Hematopoietic multipotent progenitor cell treated with erythropoietin and hydrocortisone succinate and interleukin-3 and kit ligand, for 6 days (in vitro differentiated cells): ENCODE results near the gene TOMM7.
"Not testable (repeated sequence)": the region's sequence is repeated elsewhere in the genome, so short reads cannot be mapped to it uniquely, and the experiment has no call there.

ENCODE experiments used
- DNase-seq: peaks from one replicate; pipeline ENCODE4 v3.0.0-alpha.2; 2015

TOMM7 gene

DNA sequence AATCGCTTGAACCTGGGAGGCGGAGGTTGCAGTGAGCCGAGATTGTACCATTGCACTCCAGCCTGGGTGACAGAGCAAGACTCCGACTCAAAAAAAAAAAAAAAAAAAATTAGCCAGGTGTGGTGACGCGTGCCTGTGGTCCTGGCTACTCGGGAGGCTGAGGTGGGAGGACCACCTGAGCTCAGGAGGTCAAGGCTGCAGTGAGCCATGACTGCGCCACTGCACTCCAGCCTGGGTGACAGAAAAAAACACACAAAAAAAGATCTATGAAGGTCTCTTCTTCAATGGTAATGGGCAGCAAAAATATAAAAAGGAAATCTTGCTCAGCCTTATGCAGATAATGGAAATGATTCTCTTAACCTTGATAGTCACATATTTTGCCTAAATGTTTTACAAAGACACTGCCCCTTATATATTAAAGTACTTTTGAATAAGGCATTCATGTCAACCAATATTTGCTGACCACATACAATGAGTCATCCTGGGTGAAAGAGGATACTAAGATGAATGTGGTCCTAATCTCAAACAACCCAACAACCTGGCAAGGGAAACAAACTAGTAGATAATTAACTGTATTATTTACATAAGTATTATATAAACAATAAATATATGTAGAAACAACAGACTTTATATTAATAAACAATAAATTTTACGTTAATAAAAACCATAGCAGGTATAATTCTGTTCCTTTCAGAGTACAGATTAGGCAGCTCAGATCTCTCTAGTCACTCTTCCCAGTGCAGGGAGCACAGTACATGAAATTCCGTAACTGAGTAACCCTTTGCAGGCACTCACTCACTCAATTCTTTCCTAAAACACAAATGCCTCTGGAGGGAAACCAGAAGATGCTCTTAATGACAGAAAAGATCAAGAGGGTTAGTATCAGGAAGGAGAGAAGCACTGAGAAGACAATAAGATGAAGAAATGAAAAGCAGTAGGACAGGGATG lies 8.1 kb downstream of the TOMM7 start:
- peak; percentile 45 for DNase-seq

DNA sequence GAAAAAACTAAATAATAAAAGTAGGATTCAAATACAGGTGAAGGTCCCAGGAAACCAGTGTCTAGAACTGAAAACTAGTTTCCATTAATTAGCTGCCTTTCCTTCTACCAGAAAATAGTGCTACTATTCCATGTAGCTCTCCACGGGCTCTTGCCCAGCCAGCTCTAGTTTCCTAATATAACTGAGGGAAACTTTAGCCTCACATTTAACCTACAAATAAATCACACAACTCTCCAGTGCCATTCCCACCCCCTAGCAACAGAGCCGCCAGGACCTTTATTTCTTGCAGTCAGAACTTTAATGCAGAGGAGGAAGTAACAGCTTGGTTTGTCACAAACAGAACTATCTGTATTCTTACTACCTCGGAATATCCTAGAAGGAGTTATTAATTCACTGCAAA lies 10.3 kb downstream of the TOMM7 start:
- DNase-seq: no peak

DNA sequence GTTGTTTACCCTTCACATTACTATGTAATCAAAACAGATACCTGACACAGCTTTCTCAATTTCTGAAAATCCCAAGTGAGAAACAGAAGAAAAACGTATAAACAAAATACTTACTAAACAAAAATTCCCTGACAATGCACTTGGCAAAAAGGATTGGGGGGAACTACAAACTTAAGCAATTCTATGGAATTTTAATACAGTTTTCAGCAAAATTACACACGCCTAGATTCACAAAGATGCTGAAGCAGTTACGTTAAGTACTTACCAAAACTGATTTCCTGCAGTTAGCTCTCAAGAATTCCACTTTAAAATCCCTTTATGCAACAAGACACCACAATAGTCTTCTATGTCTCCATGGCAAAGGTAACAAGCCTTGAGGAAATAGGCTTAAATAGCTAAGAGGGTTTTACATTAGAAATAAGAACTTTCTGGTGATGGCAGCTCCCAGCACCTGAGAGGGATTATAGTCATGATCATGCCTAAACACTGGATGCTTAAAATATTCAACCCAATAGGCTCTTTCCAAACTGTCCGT lies 10.8 kb downstream of the TOMM7 start:
- no peak for DNase-seq

DNA sequence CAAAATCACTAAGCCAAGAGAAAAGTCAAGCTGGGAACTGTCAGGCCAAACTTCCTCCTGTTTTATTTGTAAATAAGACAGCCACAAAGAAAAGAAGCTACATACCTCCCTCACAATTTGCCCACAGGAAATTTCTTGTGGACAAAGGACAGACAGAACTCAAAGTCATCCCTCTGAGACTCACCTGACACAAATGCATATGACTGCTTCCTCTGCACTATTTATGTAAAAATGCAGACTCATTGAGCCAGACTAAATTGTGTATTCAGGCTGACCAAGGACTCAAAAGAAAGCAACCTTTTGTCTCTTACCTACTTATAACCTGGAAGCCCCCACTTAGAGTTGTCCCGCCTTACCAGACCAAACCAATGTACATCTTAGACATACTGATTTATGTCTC lies 11.8 kb downstream of the TOMM7 start:
- no peak for DNase-seq

DNA sequence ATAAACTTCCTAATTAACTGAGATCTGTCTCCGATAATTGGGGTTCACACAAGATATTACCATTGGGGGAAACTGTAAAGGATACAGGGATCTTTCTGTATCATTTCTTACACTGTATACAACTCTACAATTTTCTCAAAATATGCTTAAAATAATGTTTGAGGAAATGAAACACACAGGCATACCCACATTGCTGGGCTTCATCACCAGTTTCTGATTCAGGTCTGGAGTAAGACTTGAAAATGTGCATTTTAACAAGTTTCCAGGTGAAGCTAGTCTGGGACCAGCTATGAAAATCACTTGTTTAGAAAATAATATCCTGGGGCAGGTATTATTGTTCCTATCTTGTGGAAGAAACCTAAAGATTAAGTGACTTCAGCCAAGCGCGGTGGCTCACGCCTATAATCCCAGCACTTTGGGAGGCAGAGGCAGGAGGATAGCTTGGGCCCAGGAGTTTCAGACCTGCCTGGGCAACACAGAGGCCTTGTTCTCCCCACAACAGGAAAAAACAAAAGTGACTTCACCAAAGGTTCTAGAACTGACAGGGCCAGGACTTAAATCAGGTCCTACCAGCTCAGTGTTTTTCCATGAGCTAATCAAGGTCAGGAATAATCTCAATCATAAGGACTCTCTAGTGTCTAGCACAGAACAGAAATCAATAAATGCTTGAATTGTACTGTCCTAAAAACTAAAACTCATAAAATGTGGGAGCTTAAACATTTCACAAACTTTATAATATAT lies 12.6 kb downstream of the TOMM7 start:
- DNase-seq: no peak

DNA sequence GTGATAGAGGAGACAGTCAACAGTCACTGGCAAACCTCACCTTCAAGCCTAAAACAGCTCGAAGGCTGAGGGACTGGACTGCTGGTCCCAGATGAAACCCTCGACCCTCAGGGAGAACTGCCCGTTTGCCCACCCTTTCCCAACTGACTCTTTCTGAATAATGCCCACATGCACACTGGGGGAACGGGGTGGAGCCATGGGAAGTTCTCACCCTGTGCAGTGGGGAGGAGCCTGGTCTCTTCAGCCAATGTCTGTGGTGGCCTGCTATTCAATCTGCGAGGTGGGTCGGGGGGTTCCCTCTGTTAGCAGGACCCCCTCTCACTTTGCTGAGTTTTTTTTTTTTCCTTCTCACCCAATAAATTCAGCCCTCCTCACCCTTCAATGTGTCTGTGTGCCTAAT lies 14.5 kb downstream of the TOMM7 start:
- DNase-seq: no peak

DNA sequence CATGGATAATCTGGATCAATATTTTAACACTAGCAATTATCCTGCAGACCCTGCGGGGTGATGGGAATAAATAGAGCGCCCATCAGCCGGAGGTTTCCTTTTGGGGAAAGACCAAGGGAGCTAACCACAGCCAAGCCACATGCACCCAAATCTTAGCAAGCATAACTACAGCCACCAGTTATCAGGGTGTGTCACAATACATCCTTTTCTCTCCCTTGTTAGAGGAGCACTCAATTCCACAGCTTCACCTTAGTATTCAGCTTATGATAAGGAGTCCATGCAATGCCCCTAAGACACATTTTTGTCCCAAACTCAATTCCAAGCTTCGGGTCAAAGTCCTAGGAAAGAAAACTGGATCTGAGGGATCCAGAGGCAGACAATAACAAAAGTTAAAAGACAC lies 15.9 kb downstream of the TOMM7 start:
- DNase-seq: peak; percentile 52

DNA sequence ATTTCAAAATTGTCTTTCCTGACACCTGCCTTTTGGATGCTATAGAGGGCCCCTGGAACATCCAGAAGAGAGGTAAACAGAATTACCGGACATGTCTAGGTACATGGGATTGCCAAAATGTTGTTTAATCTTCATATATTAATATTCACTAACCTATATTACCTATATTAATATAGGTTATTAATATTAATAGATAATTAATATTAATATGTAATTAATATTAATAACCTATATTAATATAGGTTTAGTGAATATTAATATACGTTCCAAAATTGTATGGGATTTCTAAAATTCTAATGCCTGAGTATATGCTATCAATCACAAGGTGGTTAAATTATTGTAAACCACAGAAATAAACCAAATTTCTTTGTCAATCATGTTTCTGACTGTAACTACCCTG lies 17.4 kb downstream of the TOMM7 start:
- DNase-seq: no peak

DNA sequence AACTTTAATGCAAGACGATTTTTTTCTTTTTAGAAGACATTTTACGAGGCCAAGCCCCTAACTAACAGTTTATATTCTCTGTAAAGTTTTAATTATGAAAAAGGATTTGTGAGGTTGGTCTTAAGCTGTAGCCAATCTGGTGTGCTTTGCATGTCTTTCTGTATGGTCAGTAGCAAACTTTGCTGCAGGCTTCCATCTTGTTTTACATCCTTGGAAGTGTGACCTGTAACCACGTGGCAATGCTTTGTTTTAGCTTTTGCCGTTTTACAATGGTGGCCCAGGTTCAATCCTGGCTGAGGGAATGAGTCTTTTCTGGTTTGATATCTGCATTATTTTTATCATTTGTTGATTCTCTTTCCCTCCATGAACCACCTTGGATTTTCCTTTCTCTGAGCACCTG lies 19.8 kb downstream of the TOMM7 start:
- not testable (repeated sequence) for DNase-seq

DNA sequence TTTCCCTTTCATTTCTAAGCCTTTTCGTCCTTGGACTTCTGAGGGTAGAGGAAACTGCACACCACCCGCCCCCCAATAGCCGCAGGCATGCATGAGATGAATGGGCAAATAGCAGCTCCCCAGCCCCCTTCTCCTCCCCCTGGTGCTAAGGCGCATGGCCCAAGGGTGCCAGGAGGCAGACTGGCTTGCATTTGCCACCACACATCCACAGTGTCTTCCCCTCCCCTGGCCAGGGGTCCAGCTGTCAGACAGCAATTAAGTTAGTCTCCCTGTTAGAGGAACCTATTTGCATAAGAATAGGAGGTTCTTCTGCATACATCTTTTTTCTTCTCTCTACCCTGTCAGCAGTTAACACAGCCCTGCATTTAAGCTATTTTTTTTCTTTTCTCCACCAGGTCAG lies 20.2 kb downstream of the TOMM7 start:
- no peak for DNase-seq

DNA sequence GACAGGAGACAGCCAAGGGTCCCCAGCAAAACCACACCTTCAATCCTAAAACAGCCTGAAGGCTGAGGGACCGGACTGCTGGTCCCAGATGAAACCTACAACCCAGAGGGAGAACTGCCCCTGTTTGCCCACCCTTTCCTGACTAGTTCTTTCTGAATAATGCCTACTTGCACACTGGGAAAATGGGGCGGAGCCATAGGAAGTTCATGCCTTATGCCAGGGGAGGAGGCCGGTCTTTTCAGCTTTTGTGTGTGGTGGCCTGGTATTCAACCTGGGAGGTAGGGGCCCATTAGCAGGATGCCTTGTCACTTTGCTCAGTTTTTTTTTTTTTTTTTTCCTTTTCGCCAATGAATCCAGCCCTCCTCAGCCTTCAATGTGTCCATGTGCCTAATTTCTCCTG lies 20.7 kb downstream of the TOMM7 start:
- DNase-seq: no peak

DNA sequence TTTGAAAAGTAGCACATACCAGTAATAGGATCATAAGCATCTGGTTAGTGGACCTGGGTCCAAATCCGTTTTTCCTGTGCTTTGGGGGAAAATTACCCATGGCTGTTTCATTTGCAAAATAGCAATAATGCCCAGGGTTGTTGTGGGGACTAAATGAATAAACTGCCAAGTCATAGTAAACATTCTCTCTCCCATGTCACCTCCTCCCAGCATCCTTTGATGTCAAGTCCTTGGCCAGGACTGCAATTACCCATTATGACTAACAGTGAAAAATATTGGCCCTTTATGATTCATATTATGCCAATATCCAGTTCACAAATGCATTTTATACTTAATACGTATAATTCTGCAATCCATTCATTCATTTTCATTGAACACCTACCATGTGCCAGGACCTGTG lies 23.0 kb downstream of the TOMM7 start:
- no peak for DNase-seq

DNA sequence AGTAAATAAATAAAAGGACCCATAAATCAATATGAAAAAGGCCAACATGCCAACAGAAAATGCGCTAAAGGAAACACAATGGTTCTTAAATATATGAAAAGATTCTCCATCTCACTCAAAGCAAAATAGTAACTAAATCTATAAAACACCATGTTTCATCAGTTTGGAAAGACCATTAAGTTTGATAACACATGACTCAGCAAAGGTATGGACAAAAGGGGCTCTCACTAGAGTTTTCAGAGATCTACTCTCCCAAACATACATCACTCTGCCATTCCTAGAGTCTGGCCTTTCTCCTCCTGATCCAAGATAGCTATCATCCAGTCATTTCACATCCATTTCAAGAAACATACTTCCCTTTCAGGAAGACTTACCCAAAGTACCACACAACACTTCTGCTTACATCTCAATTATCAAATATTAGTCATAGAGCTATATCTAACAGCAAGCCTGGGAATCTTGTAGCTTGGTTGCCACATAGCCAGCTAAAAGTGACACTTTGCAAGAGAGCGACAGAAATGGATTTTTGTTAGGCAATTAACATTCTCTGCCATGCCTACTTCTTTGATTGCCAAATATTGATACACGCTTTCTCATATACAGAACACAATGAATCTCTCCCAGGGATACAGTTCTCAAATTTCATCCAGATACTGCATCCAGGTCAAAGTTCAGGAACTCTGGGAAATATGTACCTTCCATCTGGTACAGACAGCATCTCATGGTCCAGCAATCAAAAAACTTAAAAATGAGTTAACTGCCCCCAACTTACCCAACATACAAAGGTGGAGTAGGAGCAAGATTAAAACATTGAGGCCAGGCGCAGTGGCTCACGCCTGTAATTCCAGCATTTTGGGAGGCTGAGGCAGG lies 28.8 kb downstream of the TOMM7 start:
- DNase-seq: no peak

DNA sequence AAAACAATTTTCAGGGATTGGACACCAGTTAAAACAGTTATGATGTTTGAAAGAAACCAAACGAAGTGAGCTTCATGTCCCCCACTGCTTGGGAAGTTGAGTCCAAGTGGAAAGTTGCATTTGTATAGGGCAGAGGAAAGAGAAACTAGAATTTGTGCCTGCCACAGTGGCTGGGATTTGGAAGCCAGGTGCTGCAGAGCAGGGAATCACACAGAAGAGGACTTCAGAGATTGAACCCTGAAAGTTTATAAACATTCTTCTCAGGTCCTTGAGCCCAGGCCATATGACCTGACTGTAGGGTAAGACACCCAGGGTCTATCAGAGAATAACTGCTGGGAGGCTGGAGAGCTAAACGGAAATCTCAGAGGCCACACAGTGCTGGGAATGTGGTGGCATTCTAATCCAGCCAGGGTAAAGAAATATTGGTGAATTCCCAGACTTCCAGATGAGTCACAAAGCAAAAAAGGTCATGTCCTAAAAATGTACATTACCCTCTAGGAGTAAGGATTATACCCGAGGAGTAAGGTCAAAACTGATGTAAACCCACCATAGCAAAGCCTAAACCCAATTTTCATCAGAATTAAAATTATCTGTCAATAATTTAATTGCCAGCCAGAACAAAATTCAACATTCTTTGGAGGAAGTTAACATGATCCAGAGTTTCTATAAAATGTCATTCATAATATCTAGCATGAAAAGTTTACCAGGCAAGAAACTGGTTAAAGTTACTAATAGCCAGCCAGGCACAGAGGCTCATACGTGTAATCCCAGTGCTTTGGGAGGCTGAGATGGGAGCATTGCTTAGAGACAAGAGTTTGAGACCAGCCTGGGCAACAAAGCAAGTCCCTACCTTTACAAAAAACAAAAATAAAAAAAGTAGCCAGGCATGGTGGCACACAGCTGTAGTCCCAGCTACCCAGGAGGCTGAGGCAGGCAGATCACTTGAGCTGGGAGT lies 31.2 kb downstream of the TOMM7 start:
- DNase-seq: no peak

DNA sequence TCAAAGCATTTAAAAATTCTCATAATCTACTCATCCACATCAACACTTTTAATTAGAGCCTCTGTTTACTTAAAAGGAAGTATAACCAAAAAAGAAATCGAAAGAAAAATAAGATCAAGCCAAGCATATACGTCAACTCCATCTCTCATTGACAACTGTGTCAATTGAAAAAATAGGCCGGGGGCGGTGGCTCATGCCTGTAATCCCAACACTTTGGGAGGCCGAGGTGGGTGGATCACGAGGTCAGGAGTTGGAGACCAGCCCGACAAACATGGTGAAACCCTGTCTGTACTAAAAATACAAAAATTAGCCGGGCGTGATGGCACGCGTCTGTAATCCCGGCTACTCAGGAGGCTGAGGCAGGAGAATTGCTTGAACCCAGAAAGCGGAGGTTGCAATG lies 32.0 kb downstream of the TOMM7 start:
- DNase-seq: not testable (repeated sequence)

DNA sequence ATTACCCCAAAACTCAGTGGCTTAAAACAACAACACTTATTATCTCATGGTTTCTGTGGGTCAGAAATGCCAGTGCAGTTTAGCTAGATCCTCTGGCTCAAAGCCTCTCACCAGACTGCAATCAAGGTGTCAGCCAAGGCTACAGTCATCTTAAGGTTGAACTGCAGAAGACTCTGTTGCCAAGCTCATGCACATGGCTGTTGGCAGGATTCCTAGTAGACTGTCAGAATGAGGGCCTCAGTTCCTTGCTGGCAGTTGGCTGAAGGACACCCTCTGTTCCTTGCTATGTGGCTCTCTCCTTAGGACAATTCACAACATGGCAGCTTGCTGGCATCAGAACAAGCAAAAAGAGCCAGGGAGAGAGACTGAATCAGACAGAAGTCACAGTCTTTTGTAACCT lies 34.7 kb downstream of the TOMM7 start:
- no peak for DNase-seq

DNA sequence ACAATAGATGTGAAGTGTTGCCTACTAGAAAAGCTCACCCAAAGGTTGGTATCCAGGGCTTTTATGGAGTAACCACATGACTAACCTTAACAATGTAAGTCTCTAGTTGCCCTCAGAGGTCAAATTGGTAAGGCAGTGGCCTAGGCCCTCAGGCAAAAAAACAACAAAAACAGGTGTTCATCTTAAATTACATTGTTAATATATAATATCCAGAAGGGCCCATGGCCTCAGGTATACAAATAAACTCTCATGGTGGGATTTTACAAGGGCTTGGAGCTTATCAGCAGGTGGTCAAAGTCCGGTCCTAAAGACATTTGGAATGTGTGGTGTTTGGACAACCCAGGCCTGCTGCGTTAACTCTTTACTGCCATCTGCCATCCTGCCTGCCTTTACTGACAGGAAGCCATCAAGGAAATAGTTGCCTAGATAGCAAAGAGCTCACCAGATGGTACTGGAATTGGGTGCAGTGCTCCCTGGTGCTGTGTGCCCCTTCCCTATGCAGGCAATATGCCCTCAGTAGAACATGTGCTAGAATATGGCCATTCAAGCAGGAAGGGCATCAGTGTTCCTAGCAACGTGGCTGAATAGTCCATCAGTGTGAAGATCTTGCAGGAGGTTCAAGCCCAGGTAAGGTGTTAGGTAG lies 36.2 kb downstream of the TOMM7 start:
- no peak for DNase-seq

DNA sequence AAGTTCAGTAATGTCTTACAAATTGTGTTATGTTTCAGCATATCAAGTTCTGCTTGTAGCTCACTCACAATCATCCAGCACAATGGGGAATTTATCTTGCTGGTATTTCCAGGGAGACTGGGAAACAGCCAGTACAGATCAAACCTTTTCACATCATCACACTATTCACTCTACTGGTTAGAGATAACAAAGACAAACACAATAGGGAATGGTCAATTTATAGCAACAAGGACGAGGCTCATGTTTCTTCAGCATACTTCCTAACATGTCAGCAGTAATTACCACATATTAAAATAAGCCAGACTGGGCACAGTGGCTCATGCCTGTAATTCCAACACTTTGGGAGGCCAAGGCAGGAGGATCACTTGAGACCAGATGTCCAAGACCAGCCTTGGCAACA lies 38.3 kb downstream of the TOMM7 start:
- DNase-seq: no peak

DNA sequence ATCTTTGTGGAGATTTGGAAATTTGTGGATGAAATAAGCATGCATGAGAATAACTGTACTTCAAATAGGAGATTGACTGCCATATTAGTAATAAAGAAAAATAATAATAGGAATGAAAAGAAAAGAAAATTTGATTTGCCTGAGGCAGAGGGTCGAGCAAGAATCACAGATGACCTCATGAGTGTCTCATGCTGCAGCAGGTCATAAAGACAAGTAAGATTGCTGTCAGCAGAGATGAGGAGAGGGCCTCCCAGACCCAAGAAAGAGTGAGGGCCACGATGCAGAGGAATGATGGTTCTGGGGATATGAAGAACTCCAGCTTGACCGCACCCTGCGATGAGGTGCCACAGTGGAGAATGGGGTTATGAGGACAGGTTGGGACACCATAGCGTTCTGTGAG lies 39.2 kb downstream of the TOMM7 start:
- no peak for DNase-seq

DNA sequence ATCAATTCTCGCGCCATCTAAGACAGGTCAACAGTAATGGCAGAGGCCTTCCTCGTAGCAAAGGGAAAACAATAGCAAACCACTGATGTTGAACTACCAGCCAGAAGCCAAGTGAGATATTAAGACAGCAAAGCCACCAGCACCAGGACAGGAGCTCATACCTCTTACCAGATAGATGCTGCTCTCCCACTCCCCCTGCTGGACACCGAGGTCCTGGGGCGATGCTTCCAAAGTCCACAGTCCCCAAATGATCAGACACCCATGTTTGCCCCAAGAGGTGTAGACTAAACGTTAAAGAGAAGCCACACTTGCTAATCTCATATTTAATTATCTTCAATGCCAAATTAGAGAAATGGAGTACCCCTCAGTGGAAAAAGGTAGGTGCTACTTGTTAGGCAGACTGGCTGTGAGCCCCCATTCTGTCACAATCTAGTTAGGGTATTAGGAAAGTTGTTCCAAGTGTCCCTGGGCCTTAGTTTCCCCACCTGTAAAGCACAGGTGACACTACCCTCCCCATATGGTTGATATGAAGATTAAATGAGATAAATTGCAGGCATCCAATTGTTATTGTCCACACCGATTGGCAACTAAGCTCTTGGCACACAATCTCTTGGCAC lies 39.9 kb downstream of the TOMM7 start:
- DNase-seq: peak; percentile 85

DNA sequence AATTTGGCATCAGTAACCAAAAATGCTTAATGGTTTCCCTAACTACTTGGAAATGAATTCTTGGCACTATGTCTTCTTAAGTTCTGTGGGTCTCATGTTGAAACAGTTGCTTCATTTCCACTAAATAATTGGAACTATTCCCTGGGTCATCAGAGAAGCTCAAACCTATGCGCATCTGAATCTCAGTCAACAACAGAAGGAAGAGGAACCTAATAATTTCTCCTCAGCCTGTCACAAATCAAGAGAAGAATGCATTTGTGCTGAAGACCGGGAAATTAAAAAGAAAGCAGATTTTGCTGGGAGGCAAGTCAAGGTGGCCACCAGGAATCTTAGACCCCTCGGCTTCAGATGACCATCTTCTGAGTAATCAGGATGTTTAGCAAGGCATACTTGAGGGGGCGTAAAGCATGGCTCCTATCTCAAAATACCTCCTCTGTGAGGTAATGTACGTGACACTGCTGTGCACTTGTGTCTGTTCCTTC lies 41.4 kb downstream of the TOMM7 start:
- DNase-seq: no peak
